PC-9 (cell line): Measurements from ENCODE around the gene ALPK1.

ENCODE experiments used
- CTCF ChIP-seq: fragments of 200-600 bp; sonication (generic); conservative IDR thresholded peaks from 2 replicates; pipeline ENCODE4 v1.6.1; 2017; ENCODE audit warnings: mixed run types, antibody characterized with exemption, mild to moderate bottlenecking, moderate library complexity
- EZH2 ChIP-seq: fragments of 200-600 bp; sonication (generic); IDR thresholded peaks from 2 replicates; pipeline ENCODE4 v1.8.0; 2017; ENCODE audit warnings: antibody characterized with exemption, low read depth

- no peak for TF ChIP-seq CTCF
- no peak for TF ChIP-seq EZH2
These were observed 113.6 kb downstream of the ALPK1 start for GRCh38 chr4:112410804-112411203.
